Body of pancreas (tissue), 4 donors: ENCODE measurements around the gene FLVCR1. TPM values are rescaled to one million over a fixed set of nuclear protein-coding genes. Genes with fewer than 3 reads are reported as not detected.

ENCODE experiments used
- ATAC-seq: fragments of 150-250 bp; one replicate; pipeline ENCODE4 v1.9.1; 2016
- DNase-seq, 4 donors: peaks; one replicate each; pipeline ENCODE4 v3.0.0-alpha.2; 2019
- H3K27ac ChIP-seq, 4 donors: fragments of 200-600 bp; sonication (generic); 1 replicate in 3 of 4; 2 replicates in 1 of 4; pipeline versions ENCODE4 v1.5.1 to v1.6.1; 2016 to 2019; ENCODE audit warnings: mild to moderate bottlenecking in 1 of 4, mixed read lengths in 1 of 4, moderate library complexity in 1 of 4
- H3K27me3 ChIP-seq, 2 donors: fragments of 200-600 bp; sonication (generic); one replicate each; pipeline ENCODE4 v1.6.0; 2016; ENCODE audit warnings: mild to moderate bottlenecking in 1 of 2
- H3K36me3 ChIP-seq, 2 donors: fragments of 200-600 bp; sonication (generic); replicated peaks in 1 of 2; 2 replicates each; pipeline ENCODE4 v1.5.1; 2016; ENCODE audit warnings: low read depth in 2 of 2; ENCODE audit not compliant: insufficient read depth in 1 of 2
- H3K4me1 ChIP-seq: fragments of 200-600 bp; sonication (generic); one replicate; pipeline ENCODE4 v1.6.0; 2016
- H3K4me3 ChIP-seq, 2 donors: fragments of 200-600 bp; sonication (generic); 1 replicate in 1 of 2; 2 replicates in 1 of 2; pipeline ENCODE4 v1.5.1; 2016 to 2019
- H3K9me3 ChIP-seq, 3 donors: fragments of 200-600 bp; sonication (generic); 1 replicate in 2 of 3; 2 replicates in 1 of 3; pipeline ENCODE4 v1.5.1; 2016
- CTCF ChIP-seq, 7 experiments: fragments of 450-650 bp in 4 of 7; fragments of 200-600 bp in 3 of 7; sonication (generic) in 3 of 7; IDR thresholded peaks; one replicate each; pipeline ENCODE4 v1.5.1; 2016 to 2019; ENCODE audit warnings: antibody characterized with exemption in 7 of 7
- POLR2A ChIP-seq, 3 donors: fragments of 450-650 bp; IDR thresholded peaks; one replicate each; pipeline ENCODE4 v1.6.1; 2016; ENCODE audit warnings: antibody characterized with exemption in 3 of 3, mild to moderate bottlenecking in 2 of 3
- WGBS, 2 donors: methylation state at CpG; one replicate each; pipeline ENCODE4 v1.1.5; 2017; 5-methylcytosine and 5-hydroxymethylcytosine counted together
- intact Hi-C: fragments of 100-400 bp; cut with DNase I; formaldehyde crosslinking; loops from one replicate; pipeline ENCODE4 v1.15.1; 2023
- total RNA-seq, 2 donors: library from RNA; depleted of rRNA; stranded (reverse); fragments of >200 nt; gene quantifications; one replicate each; pipeline ENCODE4 v1.1.0, GENCODE V29; 2016

Gene FLVCR1
- total RNA-seq, 2 donors from 2014 or later: 4.2 to 4.6 TPM

- 63 to 71% methylated on average over 3 of the region's 3 CpGs for WGBS, 2 donors
- ATAC-seq (no peak), DNase-seq (no peak)
- H3K27ac ChIP-seq: no peak overlapping the region
- no peaks in the 10 kb centered on the region for H3K27me3 ChIP-seq
- no peak overlapping the region for H3K4me3 ChIP-seq
- H3K9me3 ChIP-seq: no peaks in the 10 kb centered on the region
- no peaks in the 10 kb centered on the region for H3K36me3 ChIP-seq
- H3K4me1 ChIP-seq: no peaks in the 10 kb centered on the region
- TF ChIP-seq POLR2A (IDR thresholded peaks at IDR 0.05) (no peak), CTCF (IDR thresholded peaks at IDR 0.05) (no peak)
- intact Hi-C loops: no loop called here
Observed at GRCh38 chr1:212914789-212915188, 56.7 kb downstream of the FLVCR1 start.

- 42 to 56% methylated on average over 9 to 13 of the region's 13 CpGs for WGBS, 2 donors
Observed at GRCh38 chr1:212915245-212916091, 57.4 kb downstream of the FLVCR1 start.

GRCh38 chr1:212916481-212917133 lies 58.5 kb downstream of the FLVCR1 start:
- H3K36me3 ChIP-seq: no peaks in the 10 kb centered on the region
- WGBS, 2 donors: 14 to 27% methylated on average over 14 to 23 of the region's 23 CpGs
- H3K4me3 ChIP-seq: no peak overlapping the region
- intact Hi-C loops: no loop called here
- peak in 2 of 4 donors; percentile 42 to 49 for DNase-seq
- H3K27ac ChIP-seq: no peak overlapping the region
- ATAC-seq: peak; percentile 47
- H3K27me3 ChIP-seq: no peaks in the 10 kb centered on the region
- H3K4me1 ChIP-seq: no peaks in the 10 kb centered on the region
- TF ChIP-seq POLR2A (IDR thresholded peaks at IDR 0.05) (no peak), CTCF (IDR thresholded peaks at IDR 0.05) (no peak)
- H3K9me3 ChIP-seq: no peaks in the 10 kb centered on the region

More at GRCh38 chr1:212915245-212916091, 57.4 kb downstream of the FLVCR1 start:
- ATAC-seq: peak; percentile 64
- Histone ChIP-seq H3K4me1 (no peaks in the 10 kb centered on the region), H3K27me3 (no peaks in the 10 kb centered on the region), H3K36me3 (no peaks in the 10 kb centered on the region), H3K9me3 (no peaks in the 10 kb centered on the region), H3K27ac (no peak overlapping the region), H3K4me3 (no peak overlapping the region)
- intact Hi-C loops: no loop called here
- peak in 3 of 4 donors; percentile 23 to 47 (median 32) for DNase-seq
- TF ChIP-seq POLR2A (IDR thresholded peaks at IDR 0.05): no peak
- TF ChIP-seq CTCF (IDR thresholded peaks at IDR 0.05): peak in 4 of 7 experiments; percentile 21 to 41 (median 33)

- Histone ChIP-seq H3K9me3 (no peaks in the 10 kb centered on the region), H3K27me3 (no peaks in the 10 kb centered on the region), H3K36me3 (no peaks in the 10 kb centered on the region), H3K4me3 (no peak overlapping the region), H3K4me1 (no peaks in the 10 kb centered on the region), H3K27ac (no peak overlapping the region)
- DNase-seq: no peak
- WGBS, 2 donors: 62 to 70% methylated on average over 9 of the region's 9 CpGs
- ATAC-seq: no peak
- intact Hi-C loops: no loop called here
- TF ChIP-seq CTCF (IDR thresholded peaks at IDR 0.05): no peak
- no peak for TF ChIP-seq POLR2A (IDR thresholded peaks at IDR 0.05)
Observed at GRCh38 chr1:212917134-212917485, 59.0 kb downstream of the FLVCR1 start.
